ENCODE results near the gene DYSF.
"Not testable (repeated sequence)": the region's sequence is repeated elsewhere in the genome, so short reads cannot be mapped to it uniquely, and the experiment has no call there.

DYSF gene

DNA sequence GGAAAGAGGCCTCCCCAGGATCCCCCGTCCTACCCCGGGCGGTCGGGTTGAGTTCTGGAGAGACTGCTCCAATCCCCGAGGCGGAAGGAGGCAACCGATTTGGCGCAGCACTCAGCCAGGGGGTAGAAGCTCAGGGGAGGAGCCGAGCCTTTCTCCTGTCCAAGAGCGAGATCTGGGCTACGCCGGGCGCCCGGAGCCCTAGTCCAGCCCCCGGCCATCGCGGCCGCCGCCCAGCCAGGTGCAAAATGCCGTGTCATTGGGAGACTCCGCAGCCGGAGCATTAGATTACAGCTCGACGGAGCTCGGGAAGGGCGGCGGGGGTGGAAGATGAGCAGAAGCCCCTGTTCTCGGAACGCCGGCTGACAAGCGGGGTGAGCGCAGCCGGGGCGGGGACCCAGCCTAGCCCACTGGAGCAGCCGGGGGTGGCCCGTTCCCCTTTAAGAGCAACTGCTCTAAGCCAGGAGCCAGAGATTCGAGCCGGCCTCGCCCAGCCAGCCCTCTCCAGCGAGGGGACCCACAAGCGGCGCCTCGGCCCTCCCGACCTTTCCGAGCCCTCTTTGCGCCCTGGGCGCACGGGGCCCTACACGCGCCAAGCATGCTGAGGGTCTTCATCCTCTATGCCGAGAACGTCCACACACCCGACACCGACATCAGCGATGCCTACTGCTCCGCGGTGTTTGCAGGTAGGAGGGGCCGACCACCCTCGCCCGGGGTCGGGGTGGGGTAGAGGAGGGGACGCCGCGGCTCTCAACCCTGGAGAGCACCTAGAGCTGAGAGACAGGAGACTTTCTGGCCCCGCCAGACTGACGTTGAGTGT, at the start of gene DYSF:
DYSF (plus strand) TSS at position 158 of the 817 bp plus-strand sequence.
- FAIRE-seq, result no peak

DNA sequence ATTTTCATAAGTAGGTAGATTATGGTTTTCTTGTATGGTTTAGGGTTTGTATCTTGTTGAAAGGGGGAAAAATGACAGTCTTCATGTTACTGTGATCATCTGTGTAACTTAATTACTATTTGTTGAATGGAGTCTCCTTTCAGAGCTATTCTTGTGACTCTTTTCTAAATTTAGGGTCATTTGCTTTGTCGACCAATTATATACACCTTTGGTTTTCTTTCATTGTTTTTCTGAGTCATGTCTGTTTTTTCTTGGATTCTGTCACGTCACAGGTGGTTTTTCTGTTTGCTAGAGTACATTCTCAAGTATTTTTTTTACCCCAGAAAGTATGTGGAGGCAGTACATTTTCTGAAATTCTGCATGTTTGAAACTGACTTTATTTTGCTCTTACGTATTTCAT, 43.8 kb upstream of the DYSF start:
- FAIRE-seq, result no peak

DNA sequence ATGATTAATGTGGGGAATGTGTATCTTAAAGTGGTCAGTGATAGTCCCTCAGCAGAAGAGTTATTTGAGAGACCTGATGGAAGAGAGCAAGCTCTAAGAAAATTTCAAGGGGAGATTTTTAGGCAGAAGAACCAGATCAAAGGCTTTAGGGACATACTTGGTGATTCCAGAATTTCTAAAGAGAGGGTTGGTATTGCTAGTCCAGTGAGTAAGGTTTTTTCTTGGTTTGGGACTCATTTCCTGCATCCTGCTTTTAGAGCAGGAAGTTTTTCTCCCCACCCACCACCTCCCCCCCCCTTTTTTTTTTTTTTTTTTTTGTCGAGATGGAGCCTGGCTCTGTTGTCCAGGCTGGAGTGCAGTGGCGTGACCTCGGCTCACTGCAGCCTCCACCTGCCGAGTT, 42.7 kb upstream of the DYSF start:
- FAIRE-seq, result no peak

DNA sequence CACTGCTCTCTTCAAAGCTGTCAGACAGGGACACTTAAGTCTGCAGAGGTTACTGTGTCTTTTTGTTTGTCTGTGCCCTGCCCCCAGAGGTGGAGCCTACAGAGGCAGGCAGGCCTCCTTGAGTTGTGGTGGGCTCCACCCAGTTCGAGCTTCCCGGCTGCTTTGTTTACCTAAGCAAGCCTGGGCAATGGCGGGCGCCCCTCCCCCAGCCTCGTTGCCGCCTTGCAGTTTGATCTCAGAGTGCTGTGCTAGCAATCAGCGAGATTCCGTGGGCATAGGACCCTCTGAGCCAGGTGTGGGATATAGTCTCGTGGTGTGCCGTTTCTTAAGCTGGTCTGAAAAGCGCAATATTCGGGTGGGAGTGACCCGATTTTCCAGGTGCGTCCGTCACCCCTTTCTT, 36.5 kb upstream of the DYSF start:
- not testable (repeated sequence) for FAIRE-seq

DNA sequence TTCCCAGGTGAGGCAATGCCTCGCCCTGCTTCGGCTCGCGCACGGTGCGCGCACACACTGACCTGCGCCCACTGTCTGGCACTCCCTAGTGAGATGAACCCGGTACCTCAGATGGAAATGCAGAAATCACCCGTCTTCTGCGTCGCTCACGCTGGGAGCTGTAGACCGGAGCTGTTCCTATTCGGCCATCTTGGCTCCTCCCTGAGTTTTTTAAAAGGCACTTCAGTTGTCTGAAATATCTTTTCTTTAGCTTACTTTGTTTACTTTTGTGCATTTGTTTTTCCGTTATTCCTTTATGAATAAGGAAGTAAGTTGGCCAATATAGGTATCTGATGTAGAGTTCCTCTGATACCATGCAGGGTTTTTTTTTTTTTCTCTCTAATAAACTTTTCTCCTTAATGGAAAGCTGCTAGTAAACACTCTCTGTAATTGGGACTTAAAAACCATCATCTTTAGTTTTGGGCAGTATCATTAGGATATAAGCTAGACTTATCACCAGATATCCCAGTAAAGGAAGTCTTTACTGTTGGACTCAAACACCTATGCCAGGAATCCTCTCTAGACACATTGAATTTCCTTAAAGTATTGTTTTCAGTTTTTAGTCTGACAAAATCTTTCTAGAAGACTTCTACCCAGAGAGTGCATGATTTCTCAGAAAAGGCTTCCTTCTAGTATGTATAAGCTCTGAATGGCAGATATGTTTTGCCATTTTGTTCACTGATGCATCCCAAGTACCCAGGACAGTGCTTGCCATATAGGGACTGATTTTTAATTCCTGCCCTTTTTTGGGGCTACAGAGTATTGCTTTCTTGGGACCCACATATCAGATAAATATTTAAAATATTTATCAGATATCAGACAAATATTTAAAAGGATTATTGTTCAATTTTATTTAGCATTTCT, 35.8 kb upstream of the DYSF start:
- no peak for FAIRE-seq

DNA sequence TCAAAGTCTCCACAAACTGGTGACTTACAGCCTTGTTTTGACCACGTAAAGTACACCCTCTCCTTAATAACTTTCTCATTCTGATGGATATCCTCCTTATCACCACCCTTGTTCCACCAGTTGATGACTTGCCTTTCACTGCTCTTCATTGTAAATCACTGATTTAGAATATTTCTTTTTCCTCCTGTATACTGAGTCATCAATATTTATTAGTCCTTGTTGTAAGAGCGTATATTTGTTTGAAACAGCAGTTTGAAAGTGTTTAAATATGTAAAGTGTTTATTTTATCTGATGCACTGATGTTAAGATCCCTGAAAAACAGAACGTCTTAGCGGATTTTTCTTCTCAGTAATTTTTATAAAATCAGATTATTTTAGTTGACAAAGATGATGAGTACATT, 34.2 kb upstream of the DYSF start:
- FAIRE-seq, result no peak

DNA sequence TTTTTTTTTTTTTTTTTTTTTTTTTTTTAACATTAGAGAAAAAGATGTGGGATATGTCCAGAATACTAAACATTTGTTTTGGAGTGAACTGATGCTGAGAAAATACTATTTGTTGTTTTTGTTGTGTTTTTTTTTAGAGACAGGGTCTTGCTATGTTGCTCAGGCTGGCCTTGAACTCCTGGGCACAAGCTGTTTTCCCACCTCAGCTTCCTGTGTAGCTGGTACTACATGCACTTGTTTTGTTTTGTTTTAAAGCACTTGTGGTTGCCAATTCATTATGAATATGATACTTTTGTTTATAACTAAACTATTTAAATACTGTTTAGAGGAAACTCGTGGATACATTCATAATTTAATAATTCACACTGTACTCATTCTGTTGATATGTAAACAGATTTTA, 33.4 kb upstream of the DYSF start:
- FAIRE-seq, result no peak

DNA sequence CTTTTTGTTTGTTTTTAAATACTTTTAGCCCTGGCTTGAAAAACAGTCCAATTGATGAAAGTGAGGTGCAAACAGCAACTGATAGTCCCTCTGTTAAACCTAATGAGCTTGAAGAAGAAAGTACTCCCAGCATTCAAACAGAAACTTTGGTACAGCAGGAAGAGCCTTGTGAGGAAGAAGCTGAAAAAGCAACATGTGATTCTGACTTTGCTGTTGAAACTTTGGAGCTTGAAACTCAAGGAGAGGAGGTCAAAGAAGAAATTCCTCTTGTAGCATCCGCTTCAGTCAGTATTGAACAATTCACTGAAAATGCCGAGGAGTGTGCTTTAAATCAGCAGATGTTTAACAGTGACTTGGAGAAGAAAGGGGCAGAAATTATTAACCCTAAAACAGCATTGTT, 30.6 kb upstream of the DYSF start:
- FAIRE-seq, result no peak

DNA sequence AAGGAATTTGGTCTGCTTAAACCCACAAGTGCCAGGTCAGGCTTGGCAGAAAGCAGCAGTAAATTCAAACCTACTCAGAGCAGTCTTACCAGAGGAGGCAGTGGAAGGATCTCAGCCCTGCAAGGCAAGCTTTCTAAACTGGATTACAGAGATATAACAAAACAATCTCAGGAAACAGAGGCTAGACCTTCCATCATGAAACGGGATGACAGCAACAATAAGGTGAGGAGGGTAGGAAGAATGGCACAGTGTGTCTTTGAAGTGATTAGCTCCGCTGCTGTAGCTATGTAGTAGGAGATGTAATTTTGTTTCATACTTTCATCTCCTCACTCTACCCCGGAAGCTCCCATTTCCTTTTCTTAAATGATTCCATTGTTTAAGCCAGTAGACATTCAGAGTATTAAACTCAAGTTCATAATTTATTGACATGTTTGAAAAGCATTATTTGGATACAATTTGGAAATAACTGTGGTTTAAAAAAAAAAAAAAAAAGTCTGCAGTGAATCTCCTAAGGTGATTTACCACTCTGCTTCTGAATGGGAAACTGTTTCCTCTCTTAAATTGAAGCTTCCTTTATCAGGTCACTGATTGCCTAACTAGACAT, 29.4 kb upstream of the DYSF start:
- FAIRE-seq, result no peak

DNA sequence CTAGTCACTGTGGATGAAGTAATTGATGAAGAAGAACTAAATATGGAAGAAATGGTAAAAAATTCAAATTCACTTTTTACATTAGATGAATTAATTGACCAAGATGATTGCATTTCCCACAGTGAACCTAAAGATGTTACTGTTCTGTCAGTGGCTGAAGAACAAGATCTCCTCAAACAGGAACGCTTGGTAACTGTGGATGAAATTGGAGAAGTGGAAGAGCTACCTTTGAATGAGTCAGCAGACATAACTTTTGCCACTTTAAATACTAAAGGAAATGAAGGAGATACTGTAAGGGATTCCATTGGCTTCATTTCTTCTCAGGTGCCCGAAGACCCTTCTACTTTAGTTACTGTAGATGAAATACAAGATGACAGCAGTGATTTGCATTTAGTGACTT, 26.6 kb upstream of the DYSF start:
- FAIRE-seq, result no peak

DNA sequence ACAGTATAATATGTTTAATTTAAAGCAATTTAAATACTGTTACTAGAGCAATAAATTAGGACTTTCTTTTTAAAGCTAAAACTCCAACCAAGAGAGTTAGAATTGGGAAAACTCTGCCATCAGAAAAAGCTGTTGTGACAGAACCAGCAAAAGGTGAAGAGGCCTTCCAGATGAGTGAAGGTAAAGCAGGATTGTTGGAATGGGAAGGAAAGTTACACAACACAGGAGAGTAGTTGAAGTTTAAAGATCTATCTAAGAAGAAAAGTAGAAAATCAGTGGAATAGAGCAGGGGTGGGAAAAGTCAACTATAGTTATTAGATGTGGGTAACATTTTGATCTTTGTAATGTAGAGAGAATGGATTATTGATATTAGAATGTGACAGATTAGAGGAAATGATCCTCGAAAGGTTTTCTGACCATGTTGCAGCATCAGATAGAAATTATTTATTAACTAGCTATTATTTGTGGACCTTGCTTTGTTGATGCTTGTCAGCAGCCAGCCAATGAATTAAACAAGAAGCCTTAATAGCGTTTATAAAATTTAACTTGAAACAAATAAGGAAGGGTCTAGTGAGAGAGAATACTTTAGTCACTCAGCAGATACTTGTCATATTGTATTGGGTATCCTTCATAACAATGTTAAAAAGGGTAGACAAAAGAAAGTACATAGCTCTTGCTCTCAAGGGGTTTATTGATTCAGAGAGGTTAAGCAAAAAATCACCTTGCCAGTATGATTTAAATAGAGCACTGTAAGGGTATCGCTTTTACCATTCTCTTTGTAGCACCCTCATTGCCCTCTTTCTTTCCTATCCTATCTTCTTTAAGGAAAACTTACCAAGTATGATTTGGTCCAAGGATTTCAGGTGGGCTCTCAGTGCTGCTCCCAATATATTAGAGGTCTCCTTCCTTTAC, 24.6 kb upstream of the DYSF start:
- no peak for FAIRE-seq

DNA sequence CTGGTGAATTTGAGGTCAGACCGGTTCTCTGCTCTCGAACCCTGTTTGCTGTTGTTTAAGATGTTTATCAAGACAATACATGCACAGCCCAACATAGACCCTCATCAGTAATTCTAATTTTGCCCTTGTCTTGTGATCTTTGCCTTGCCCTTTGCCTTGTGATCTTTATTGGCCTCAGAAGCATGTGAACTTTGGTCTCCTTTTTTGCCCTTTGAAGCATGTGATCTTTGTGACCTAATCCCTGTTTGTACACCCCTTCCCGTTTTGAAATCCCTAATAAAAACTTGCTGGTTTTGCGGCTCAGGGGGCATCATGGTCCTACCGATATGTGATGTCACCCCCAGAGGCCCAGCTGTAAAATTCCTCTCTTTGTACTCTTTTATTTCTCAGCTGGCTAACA, 8.2 kb upstream of the DYSF start:
- FAIRE-seq, result not testable (repeated sequence)

DNA sequence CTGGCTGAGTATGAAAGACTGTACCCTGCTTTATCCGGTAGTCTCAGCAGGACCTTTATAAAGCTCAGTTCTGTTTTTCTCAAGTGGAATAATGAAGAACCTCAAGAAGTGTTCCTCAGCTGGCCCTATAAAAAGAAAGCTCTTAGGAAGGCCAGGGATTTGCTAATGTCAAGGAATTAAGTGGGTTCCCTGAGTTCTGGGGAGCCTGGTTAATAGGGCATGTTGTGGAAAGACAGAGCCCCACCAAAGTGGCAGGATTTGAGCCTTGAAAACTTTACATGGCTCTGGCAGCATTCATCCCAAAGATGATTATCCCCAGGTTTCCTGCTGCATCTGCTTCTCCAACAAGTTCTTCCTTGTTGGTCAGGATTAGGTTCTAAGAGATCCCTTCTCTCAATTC, 6.9 kb upstream of the DYSF start:
- no peak for FAIRE-seq

DNA sequence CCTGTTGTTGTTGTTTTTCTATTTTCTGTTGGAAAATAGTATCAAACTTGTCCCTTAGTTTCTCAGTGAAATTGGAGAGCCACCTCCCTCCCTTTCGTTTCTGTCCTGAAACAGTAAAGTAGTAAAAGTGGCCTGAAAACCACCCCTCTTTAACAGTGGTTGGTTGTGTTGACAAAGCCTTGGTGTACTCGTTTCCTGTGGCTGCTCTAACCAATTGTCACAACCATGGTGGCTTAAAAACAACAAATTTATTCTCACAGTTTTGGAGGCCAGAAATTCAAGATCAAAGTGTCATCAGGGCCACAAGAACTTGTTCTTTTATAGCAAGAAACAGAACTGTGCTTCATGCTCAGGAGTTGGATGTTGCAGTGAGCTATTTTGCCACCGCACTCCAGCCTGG, 4.0 kb upstream of the DYSF start:
- no peak for FAIRE-seq

DNA sequence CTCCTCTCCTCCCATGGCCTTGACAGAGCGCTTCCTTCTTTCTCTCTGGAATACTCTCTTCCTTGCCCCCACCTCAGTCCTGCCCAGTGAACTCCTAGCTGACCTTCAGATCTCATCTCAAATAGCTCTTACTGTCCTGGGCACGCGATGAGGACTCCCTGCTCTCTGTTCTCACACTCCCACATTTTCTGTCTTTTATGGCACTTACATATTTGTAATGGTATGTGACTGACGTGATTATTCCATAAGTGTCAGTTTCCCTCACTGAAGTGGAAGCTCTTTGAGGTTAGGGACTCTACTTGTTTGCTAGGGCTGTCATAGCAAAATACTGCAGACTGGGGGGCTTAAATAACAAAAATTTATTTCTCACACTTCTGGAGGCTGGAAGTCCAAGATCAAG, 1.7 kb upstream of the DYSF start:
- FAIRE-seq, result no peak

DNA sequence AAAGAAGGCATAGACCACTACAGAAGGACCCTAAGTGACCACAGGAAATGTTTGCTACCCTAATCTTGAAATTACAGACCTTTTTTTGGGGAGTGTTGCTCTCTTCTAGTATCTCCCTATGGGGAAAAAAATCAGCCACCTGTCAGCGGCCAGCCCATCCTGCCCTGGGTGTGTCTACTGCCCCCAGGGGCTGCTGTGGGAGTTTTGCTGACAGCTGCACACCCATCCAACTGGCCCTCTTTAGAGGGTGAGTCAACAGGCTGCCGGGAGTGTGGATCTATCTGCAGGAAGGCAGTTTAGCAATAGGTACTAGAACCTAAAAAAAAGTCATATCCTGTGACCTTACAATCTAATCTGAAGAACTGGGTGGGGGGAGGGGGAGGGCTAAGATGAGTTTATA, 796 bp upstream of the DYSF start:
- FAIRE-seq, result no peak

DNA sequence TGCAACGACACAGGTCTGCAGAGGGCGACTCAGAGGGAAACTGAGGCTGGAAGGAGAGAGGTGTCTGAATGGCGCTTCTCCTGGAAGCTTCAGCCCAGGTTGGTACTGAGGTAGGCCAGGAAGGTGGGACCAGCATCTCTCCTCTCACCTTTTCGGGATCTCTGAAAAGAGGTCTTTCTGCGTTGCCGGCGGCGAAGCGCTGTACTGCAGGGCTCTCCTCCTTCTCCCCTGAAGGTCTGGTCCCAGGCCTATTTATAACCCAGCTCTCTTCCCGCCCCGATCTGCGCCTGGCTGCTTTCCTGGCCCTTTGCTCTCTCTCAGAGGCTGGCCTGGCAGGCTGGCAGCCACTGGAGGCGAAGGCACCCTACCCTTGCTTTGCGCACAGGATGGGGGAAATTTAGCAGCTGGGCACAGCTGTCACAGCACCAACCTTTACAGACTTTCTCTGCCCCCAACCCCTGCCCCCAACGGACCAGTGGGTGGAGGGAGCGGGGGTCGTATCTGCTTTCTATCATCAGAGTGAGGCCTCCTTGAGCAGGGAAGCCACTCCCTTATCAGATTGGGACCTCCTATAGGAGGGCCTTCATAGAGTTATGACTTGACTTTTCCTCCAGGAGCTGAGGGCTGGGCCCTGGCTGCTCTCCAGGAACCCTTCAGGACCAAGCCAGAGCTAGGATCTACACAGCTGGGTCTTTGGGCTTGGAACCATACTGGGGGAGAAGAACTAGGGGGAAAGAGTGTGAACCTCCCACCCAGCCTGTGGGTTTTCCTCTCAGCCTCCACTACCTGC, 1.1 kb downstream of the DYSF start:
- no peak for FAIRE-seq

DNA sequence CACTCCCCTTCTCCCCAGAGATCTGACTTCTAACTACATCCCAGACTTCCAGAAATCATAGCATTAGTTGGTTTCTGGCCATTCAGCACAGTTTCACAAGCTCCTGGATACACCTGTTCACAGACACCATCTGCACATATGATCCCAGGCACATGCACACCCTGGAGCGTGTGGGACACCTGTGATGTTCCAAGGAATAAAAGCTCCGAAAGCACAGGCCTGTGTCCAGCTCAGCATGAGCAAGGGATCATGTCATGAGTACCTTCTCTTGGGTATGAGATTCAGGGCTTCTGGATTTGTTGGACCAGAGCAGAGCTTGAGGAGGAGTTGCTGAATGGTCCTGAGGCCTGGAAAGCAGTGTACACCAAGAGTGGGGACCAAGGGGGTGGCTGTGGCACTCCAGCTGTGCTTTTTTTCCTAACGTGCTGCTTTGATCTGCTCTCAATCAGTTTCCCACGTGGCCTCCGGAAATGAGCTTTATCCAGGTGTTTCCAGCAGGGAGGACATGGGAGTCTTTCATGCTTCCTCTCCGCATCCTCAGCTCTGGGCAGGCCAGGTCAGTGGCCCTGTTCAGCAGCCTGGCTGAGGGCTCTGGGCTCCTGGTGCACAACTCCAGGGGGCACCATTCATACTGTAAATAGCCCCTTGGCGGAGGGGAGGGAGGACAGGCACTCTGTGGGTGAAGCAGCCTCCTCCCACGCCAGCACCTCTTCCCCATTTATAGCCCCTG, 1.8 kb downstream of the DYSF start:
- no peak for FAIRE-seq

DNA sequence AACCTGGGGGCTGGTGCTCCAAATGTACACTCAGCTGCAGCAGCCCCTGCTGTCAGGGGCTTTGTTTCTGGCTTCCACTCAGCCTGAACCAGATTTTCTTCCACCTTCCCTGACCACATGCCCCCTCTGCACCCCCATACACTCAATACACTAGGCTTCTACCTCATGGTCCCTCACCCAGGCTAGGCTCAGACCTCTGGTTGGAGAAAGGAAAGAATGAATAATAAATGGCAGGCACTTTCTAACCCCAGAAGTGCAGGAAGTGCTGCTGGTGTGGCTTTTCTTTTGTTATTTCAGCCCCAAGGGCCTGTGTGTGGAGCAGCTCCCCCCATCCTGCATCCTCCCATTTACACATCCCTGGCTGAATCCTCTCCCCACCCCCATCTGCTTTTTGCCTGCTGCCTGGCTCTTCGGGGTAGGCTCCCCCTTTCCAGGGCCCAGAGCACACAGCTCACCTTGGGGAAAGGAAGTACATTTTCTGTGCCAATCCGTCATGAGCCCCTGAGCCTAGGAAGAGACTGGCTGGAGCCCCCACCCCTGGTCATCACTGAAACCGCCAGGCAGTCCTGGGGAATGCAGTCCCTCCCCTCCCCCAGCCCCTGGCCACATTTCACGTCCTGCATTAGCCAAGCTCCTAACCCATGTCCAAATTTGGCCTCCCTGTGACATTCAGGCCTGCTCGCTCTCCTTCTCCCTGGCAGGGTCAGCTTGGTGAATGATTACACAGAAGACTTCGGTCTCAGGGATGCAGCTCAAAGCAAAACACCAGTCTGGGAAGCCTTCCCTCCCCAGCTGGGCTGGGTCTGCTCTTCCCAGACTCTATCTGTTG, 2.6 kb downstream of the DYSF start:
- FAIRE-seq, result no peak

DNA sequence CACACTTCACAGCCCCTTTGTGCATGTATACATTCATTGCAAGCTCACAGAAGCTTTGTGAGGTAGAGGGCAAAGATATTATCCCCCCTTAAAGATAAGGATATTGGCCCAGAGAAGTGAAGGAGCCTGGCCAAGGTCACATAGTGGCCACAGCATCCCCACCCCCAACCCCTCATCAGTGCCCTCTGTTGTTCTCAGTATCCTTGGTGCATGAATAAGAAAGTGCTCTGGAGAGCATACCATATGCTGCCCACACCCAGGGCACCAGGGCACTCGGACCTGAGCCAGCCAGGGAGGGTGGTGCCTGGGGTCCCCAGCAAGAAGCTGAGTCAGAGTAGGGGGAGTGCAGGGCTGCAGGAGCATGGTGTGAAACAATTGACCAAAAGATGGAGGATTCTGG, 3.3 kb downstream of the DYSF start:
- no peak for FAIRE-seq
